ENCODE results near the gene BCLAF3.

DNA sequence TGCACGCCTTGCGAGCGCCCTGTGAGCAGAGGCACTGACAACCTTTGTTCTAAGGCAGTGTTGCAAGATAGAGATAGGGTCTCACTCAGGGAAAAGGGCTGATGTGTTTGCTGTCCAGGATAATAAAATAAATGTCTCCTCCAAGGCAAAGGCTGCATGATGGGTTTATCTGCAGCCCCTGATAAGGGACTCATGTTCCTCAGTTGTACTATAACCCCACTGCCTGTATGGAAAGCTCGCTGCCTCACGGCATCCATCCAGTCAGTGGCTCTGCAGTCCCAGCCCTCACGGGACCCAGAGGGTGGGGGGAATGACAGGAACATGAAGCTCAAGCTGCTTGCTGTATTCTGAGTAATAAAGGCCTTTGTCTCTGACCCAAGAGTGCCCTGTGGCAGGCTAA is 22.6 kb downstream of the BCLAF3 start:
- TF ChIP-seq CTCF (IDR thresholded peaks at IDR 0.05) = no peak
- TF ChIP-seq ZFX (IDR thresholded peaks at IDR 0.05; ENCODE audit: borderline replicate concordance) = no peak
